ENCODE measurements around the gene SLC9A5.

DNA sequence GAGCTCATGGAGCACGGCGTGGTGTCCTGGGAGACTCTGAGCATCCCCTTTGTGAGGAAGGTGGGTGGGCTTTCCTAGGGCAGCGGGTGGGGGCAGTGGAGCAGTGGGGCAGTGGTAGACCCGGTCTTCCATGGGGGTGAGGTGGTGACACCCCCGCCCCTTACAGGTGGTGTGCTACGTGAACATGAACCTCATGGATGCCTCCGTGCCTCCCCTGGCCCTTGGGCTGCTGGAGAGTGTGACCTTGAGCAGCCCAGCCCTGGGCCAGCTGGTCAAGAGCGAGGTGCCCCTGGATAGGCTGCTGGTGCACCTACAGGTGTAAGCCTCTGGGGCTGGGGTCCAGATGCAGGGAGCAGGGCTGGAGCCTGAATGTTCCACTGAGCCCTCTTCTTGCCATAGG lies 48.3 kb upstream of the SLC9A5 start:
- TF ChIP-seq, protein P1, sequence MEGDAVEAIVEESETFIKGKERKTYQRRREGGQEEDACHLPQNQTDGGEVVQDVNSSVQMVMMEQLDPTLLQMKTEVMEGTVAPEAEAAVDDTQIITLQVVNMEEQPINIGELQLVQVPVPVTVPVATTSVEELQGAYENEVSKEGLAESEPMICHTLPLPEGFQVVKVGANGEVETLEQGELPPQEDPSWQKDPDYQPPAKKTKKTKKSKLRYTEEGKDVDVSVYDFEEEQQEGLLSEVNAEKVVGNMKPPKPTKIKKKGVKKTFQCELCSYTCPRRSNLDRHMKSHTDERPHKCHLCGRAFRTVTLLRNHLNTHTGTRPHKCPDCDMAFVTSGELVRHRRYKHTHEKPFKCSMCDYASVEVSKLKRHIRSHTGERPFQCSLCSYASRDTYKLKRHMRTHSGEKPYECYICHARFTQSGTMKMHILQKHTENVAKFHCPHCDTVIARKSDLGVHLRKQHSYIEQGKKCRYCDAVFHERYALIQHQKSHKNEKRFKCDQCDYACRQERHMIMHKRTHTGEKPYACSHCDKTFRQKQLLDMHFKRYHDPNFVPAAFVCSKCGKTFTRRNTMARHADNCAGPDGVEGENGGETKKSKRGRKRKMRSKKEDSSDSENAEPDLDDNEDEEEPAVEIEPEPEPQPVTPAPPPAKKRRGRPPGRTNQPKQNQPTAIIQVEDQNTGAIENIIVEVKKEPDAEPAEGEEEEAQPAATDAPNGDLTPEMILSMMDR (IDR thresholded peaks at IDR 0.05), result no peak
- TF ChIP-seq POLR2A (IDR thresholded peaks at IDR 0.05), result no peak

All from esophagus squamous epithelium (tissue), 4 donors.